Measurements from ENCODE around the gene HS6ST1.
"Not testable (repeated sequence)": the region's sequence is repeated elsewhere in the genome, so short reads cannot be mapped to it uniquely, and the experiment has no call there.

Gene HS6ST1

DNA sequence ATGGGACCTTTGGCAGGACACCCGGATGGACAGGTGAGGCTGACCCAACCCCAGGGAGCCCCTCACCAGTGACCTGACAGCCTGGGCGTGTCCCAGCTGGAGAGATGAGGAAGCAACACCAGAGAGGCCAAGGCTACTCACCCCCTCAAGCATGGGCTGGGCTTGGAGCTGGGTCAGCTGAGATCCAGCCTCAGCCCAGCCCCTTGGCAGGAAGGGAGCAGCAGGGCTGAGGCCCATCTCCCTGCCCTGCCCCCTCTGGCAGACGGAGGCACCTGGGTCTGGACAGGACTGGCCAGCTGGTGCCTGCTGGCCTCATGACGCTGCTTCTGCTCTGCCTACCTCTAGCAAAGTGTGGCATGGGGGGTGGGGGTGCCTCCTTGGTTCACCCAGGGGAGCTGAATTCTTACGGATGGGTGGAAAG, 37.8 kb downstream of the HS6ST1 start:
- no peak for DNase-seq (ENCODE audit: low read depth)

GRCh38 chr2:128280158-128280871, 38.4 kb downstream of the HS6ST1 start:
- DNase-seq (ENCODE audit: low read depth): no peak

DNA sequence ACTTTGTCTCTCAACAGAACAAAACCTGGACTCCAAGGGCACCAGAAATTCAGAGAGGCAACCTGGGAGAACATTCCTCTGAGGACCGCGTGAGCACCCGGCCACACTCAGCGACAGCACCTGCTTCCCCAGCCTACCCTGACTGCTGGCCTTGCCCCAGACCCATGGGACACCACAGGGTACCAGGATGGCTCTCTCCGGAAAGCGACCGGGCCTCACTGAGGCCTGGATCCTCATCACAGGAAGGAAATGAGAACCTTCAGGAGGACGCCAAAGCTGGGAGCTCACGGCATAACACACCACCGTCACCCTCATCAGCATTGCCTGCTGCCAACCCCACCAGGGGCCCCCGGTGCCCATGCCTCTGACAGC, 38.9 kb downstream of the HS6ST1 start:
- no peak for DNase-seq (ENCODE audit: low read depth)

- DNase-seq (ENCODE audit: low read depth): no peak
Measured at GRCh38 chr2:128279009-128279408, 39.7 kb downstream of the HS6ST1 start.

- no peak for DNase-seq (ENCODE audit: low read depth)
Measured at GRCh38 chr2:128277961-128278681, 40.5 kb downstream of the HS6ST1 start.

DNA sequence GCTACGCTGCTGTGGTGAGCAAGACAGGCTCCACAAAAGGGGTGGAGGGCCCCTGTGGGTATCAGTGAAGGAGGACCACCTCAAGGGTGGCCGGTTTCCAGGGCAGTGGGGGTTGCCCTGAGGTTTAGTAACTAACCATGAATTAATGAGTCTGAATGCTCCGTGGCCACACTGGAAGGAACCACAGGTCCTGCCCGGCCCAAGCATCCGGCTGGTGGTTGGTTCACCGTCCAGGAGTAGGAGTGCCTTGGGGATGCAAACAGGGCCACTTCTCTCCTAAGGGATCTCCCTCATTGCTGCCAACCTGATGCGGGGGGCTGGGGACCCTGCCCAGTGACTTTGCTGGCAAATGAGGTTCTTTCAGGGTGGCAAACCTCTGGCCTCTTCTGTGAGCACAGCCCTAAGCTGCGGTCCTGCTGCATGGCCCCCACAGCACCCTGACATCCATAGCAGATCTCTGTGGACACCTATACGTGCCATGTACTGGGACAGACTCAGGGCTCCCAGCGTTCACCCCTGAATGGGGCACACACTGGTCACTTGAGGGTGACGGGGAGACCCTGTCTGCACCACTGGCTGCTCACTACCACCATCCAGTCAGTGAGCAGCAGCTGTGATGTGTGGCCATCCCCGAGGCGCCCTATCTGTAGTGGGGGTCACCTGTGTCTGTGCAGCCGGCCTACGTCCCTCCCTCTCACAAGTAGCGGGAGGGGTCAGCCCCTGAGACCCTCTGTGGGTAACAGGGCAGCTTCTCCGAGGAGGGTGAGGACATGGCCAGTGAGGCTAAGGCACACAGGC, 41.6 kb downstream of the HS6ST1 start:
- no peak for DNase-seq (ENCODE audit: low read depth)

DNA sequence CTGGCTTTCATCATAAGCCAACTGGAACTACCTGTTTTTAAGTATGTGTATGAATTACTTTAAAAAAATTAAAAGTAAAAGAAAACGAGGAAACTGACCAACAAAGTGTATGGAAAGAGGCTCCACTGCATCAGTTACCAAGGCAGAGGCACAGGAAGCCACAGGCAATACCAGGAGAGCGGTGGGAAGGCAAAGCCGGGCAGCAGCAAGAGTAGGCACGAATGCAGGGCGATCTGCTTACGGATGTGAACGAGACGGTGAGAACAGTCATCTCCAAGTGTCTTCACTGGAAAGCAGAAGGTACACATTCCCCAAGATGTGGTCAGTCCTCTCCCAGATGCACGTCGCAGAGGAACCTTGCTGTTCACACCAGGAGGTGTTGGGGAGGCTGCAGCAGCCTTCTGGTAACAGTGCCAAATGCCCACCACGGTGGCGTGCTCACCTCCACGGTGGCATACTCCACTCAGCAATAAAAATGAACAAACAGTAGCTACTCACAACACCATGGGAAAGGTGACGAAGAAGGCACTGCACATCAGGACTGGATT, 43.1 kb downstream of the HS6ST1 start:
- no peak for DNase-seq (ENCODE audit: low read depth)

DNA sequence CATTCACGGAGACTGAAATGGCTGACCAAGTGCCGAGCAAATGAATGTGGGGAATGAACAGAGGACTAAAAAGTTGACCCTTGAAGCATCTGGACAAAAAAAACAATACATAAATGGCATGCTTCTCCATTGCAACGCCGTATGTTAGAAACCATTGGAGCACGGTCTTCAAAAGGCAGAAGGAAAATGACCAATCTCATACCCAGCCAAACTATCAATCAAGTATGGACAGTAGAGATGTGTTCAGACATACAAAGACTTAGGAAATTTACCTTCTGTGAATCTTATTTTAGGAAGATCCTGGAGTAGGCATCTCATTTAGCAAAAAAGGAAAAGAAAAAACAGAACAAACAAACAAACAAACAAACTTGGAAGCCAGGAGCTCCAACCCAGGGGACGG, 44.5 kb downstream of the HS6ST1 start:
- DNase-seq (ENCODE audit: low read depth): no peak

DNA sequence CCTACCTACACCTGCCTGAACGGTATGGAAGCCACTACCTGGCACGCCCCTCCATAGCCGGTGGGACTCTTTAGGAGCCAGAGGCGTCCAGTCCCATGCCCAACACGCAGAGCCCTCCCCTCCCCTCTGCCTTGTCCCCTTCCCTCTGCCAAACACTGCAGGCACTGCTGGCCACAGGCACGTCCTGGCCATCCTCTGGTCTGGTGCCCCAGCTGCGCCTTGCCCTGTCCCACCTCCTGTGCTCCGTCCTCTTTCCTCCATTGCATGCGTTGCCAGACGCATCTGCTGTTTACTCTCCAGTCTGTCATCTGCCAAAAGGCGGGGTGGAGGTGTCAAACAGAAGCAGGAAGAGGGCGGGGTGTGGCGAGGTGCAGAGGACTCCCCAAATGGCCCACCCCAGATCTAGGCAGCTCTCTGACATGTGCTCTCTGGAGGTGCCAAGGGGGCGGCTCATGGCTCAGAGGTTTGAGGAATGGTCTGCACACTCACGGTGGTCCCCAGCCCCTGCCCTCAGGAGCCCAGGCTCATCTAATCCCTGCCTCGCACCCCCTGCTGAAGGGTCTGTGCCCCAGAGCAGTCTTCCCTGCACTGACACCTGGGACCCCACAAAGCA, 45.1 kb downstream of the HS6ST1 start:
- DNase-seq (ENCODE audit: low read depth): no peak

- DNase-seq (ENCODE audit: low read depth): no peak
Measured at GRCh38 chr2:128272601-128273468, 45.8 kb downstream of the HS6ST1 start.

- no peak for DNase-seq (ENCODE audit: low read depth)
Measured at GRCh38 chr2:128271911-128272600, 46.6 kb downstream of the HS6ST1 start.

DNA sequence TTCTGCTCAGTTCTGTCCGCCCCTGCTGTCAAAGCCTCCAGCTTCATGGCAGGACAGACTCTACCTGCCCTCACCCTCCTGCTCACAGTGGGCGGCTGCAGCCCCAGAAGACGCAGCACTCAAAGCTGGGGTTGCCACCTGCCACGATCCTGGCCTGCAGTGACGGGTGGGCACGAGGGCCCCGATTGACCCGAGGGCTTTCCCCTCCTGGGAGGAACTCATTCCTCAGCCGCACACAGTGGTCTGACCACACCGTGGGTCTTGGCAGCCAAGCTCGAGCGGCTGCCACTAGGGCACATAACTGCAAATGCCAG, 47.1 kb downstream of the HS6ST1 start:
- DNase-seq (ENCODE audit: low read depth): no peak

DNA sequence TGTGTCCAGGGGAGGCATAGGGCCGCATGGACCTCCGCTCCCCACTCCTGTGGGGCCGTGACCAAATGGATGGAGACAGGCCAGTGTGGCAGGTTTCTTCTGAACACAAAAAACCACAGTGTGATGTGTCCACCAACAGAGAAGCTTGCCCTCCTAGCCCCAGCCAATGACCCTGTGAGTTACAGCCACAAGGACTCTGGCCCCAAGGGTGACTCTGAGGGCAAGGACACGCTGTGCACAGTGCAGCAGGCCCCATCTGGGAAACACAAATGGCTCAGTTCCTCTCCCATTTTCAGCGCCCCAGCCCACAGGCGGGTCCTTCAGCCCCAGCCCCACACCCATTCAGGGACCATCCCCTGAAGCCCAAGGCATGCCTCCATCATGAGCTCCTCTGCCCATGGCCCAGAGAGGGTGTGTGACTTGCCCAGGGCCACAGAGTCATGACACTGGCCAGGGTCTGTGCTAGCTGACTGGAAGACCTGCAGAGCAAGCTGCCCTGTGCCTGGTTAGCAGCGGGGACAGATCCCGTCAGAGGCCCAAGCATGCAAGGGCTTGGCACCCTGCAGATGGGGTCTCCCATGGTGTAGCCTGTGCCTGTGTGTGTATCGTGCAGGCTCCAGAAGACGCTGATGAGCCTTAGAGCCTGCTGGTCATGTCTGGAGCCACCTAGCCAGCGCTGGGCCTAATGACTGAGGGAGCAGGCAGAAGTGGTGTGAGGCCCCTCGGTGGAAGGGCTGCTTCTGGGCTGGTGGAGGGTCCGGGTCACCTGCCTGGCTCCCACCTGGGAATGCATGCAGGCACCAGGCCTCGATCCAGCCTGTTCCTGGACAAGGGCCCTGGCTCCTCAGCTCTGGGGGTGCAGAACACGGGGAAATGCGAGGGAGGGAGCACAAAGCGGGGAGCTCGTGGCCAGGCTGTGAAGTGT, 47.7 kb downstream of the HS6ST1 start:
- DNase-seq (ENCODE audit: low read depth): no peak

DNA sequence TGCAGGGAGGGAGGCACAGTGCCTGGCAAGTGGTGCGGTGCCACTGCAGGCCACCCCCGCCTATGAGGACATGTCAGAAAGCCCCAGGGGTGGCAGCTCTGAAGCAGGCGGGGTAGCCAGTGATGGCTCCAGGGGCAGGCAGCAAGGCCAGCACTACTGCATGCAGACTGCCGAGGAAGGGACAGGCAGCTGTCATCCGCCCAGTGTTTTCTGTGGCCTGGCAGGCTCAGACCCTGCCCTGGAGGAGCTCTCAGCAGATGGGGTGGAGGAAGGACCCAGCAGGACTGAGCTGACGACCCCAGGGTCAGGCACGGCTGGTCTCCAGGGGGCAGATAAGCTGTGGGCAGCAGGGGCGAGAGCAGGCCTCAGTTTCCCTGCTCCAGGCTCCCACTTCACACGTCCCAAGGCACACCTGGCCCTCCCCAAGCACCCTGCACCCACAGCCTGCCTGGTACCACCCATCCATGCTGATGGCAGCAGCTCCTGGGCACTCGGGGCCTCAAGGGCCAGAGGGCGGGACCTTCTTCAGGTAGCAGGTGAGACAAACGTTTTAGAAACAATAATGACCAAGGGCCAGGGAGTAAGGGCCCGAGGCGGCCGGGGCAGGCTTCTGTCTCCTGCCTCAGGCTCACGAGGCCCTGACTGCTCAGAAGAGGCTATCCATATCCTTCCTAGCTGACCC, 48.5 kb downstream of the HS6ST1 start:
- DNase-seq (ENCODE audit: low read depth): no peak

- DNase-seq (ENCODE audit: low read depth): no peak
Measured at GRCh38 chr2:128269063-128269989, 49.3 kb downstream of the HS6ST1 start.

DNA sequence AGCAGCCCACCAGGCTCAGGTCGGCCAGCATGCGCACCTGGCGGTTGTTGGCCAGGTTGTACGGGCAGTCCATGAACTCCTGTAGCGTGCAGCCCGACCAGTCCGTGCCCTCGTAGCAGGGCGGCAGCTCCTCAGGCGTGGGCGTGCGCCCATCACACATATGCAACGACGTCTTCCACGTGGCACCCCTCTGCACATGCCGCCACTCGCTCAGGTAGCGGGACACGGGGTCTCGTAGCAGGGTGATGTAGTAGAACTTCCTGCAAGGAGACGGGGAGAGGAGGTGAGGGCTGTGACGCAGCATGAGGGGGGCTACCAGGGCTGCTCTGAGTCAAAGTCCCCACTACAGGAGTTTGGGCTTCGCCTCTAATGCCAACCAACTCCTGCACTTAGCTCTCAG, 50.1 kb downstream of the HS6ST1 start:
- not testable (repeated sequence) for DNase-seq (ENCODE audit: low read depth)

- DNase-seq (ENCODE audit: low read depth): not testable (repeated sequence)
Measured at GRCh38 chr2:128268145-128268544, 50.5 kb downstream of the HS6ST1 start.

DNA sequence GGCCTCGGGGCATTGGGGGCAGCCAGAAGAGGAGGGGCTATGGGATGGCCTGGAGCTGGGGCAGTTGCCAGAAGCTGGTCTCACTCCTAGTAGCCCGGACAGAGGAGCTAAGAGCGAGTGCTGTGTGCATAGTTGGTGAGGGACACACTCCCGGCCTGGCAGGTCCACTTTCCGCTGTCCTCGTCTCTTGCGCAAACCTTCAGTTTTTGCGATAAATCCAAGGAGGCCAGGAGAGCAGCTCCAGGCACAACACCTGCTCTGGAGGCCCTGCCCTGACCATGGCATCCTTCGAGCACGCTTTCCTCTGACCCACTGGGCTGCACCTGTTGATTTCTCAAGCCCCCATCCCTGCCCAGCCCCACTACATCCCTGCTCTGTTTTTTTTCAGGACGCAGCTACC, 51.0 kb downstream of the HS6ST1 start:
- not testable (repeated sequence) for DNase-seq (ENCODE audit: low read depth)

All from stimulated activated CD4-positive, alpha-beta T cell treated with anti-CD3 and anti-CD28 coated beads, Interleukin-2, amount 100 ng/mL, for 4 hours (primary cell).